Right kidney (tissue), 9 donors: ENCODE results near the gene NOM1.
"Not testable (repeated sequence)": the region's sequence is repeated elsewhere in the genome, so short reads cannot be mapped to it uniquely, and the experiment has no call there.

Experiments used
- DNase-seq: peaks from one replicate; pipeline ENCODE4 v3.0.0-alpha.2; 2016
- long read RNA-seq, 8 donors: transcript quantifications; one replicate each; lab custom pipeline, GENCODE V29; 2026

The NOM1 gene
- long read RNA-seq, donor 1, full-length matches to known transcripts, result 1 of 1 reads
- long read RNA-seq, donor 1, partial matches to known transcripts, result 0 of 1 reads
- long read RNA-seq, donor 1, other reads (novel, unspliced or antisense), result 0 of 1 reads
- long read RNA-seq, donor 2, full-length matches to known transcripts, result 2 of 2 reads
- long read RNA-seq, donor 2, partial matches to known transcripts, result 0 of 2 reads
- long read RNA-seq, donor 2, other reads (novel, unspliced or antisense), result 0 of 2 reads
- long read RNA-seq, donor 3, full-length matches to known transcripts, result 1 of 8 reads
- long read RNA-seq, donor 3, partial matches to known transcripts, result 7 of 8 reads
- long read RNA-seq, donor 3, other reads (novel, unspliced or antisense), result 0 of 8 reads
- long read RNA-seq, donor 4, full-length matches to known transcripts, result 1 of 1 reads
- long read RNA-seq, donor 4, partial matches to known transcripts, result 0 of 1 reads
- long read RNA-seq, donor 4, other reads (novel, unspliced or antisense), result 0 of 1 reads
- long read RNA-seq, donor 5, full-length matches to known transcripts, result 1 of 1 reads
- long read RNA-seq, donor 5, partial matches to known transcripts, result 0 of 1 reads
- long read RNA-seq, donor 5, other reads (novel, unspliced or antisense), result 0 of 1 reads
- long read RNA-seq, donor 6, full-length matches to known transcripts, result 1 of 1 reads
- long read RNA-seq, donor 6, partial matches to known transcripts, result 0 of 1 reads
- long read RNA-seq, donor 6, other reads (novel, unspliced or antisense), result 0 of 1 reads
- long read RNA-seq, donor 7, full-length matches to known transcripts, result 2 of 11 reads
- long read RNA-seq, donor 7, partial matches to known transcripts, result 9 of 11 reads
- long read RNA-seq, donor 7, other reads (novel, unspliced or antisense), result 0 of 11 reads
- long read RNA-seq, donor 8, full-length matches to known transcripts, result 1 of 1 reads
- long read RNA-seq, donor 8, partial matches to known transcripts, result 0 of 1 reads
- long read RNA-seq, donor 8, other reads (novel, unspliced or antisense), result 0 of 1 reads

GRCh38 chr7:156949541-156950380 is at the start of gene NOM1:
NOM1 (plus strand) TSS chr7:156949712; CDS start chr7:156949738, 26 bp downstream.
- peak; percentile 85 for DNase-seq

- DNase-seq, result not testable (repeated sequence)
Measured at GRCh38 chr7:156900093-156900492, 49.4 kb upstream of the NOM1 start.

GRCh38 chr7:156903232-156903909 is 46.1 kb upstream of the NOM1 start:
- no peak for DNase-seq

GRCh38 chr7:156906200-156906649 is 43.3 kb upstream of the NOM1 start:
- no peak for DNase-seq

- no peak for DNase-seq
Measured at GRCh38 chr7:156907656-156908055, 41.9 kb upstream of the NOM1 start.

GRCh38 chr7:156909574-156910252 is 39.8 kb upstream of the NOM1 start:
- DNase-seq, result not testable (repeated sequence)

- DNase-seq, result no peak
Measured at GRCh38 chr7:156918635-156919034, 30.9 kb upstream of the NOM1 start.

GRCh38 chr7:156919132-156919713 is 30.3 kb upstream of the NOM1 start:
- no peak for DNase-seq

GRCh38 chr7:156920076-156920475 is 29.4 kb upstream of the NOM1 start:
- no peak for DNase-seq

- DNase-seq, result not testable (repeated sequence)
Measured at GRCh38 chr7:156920487-156921373, 28.8 kb upstream of the NOM1 start.

- not testable (repeated sequence) for DNase-seq
Measured at GRCh38 chr7:156922304-156922703, 27.2 kb upstream of the NOM1 start.

GRCh38 chr7:156925821-156926220 is 23.7 kb upstream of the NOM1 start:
- not testable (repeated sequence) for DNase-seq

GRCh38 chr7:156927571-156928405 is 21.7 kb upstream of the NOM1 start:
- DNase-seq, result no peak

- DNase-seq, result no peak
Measured at GRCh38 chr7:156928406-156928747, 21.1 kb upstream of the NOM1 start.

- DNase-seq, result no peak
Measured at GRCh38 chr7:156929789-156930539, 19.5 kb upstream of the NOM1 start.

GRCh38 chr7:156932006-156932405 is 17.5 kb upstream of the NOM1 start:
- no peak for DNase-seq

- no peak for DNase-seq
Measured at GRCh38 chr7:156935250-156935649, 14.3 kb upstream of the NOM1 start.

GRCh38 chr7:156936766-156937165 is 12.7 kb upstream of the NOM1 start:
- not testable (repeated sequence) for DNase-seq
